ENCODE measurements around the gene NCMAP. TPM values are rescaled to one million over a fixed set of nuclear protein-coding genes. Genes with fewer than 3 reads are reported as not detected.

Gene NCMAP
- polyA plus RNA-seq, 1 of the 3 experiments (the other 2 are of a cell fraction) = not detected

- H3K4me2 ChIP-seq = no peak overlapping the region
- no peaks in the 10 kb centered on the region for H3K27me3 ChIP-seq (ENCODE audit: insufficient read depth)
- H3K36me3 ChIP-seq (replicated peaks in 1 of 2; ENCODE audit: control insufficient read depth in 1 of 2, insufficient read depth in 2 of 2, low read length in 1 of 2) = peaks cover 1 to 2% of the 10 kb centered on the region in 2 experiments
- peaks cover 0 to 3% of the 10 kb centered on the region in 2 experiments; a peak in 1 of 4 replicates for H3K4me1 ChIP-seq (ENCODE audit: control insufficient read depth in 1 of 2, insufficient read depth in 2 of 2, low read depth in 1 of 2, low read length in 1 of 2)
- no peak overlapping the region for H3K4me3 ChIP-seq (ENCODE audit: low read depth in 2 of 2, low read length in 1 of 2)
- peaks cover 9% of the 10 kb centered on the region for H3F3A ChIP-seq (replicated peaks; ENCODE audit: insufficient read depth)
- H3K27ac ChIP-seq (ENCODE audit: low read depth in 2 of 2, low read length in 1 of 2) = no peak overlapping the region
- no peaks in the 10 kb centered on the region for H3K9me2 ChIP-seq
- H4K20me1 ChIP-seq (ENCODE audit: insufficient read depth) = no peaks in the 10 kb centered on the region
- CTCF ChIA-PET = interaction anchor here (1.0 to 3.6 kb wide), 5 partner anchors 14 to 358 kb away, joined by 4 to 28 read pairs (median 12); no protein-coding TSS in a partner anchor
- H3K9me3 ChIP-seq = no peaks in the 10 kb centered on the region
- H3K9ac ChIP-seq = no peak overlapping the region
- TF ChIP-seq FOXM1 (IDR thresholded peaks at IDR 0.05; ENCODE audit: low read depth) (no peak), MEF2A (IDR thresholded peaks at IDR 0.05; ENCODE audit: borderline replicate concordance, low read depth) (no peak), SMC3 (IDR thresholded peaks at IDR 0.05; ENCODE audit: low read depth, low read length) (no peak), USF2 (IDR thresholded peaks at IDR 0.05; ENCODE audit: borderline replicate concordance, low read depth, low read length) (no peak), TCF12 (IDR thresholded peaks at IDR 0.05) (no peak), GABPA (IDR thresholded peaks at IDR 0.05; ENCODE audit: low read depth) (no peak), CHD2 (IDR thresholded peaks at IDR 0.05; ENCODE audit: low read length, partially characterized antibody) (no peak), MXI1 (IDR thresholded peaks at IDR 0.05; ENCODE audit: low read depth, low read length) (no peak), IRF3 (IDR thresholded peaks at IDR 0.05; ENCODE audit: low read depth, low read length) (no peak), JUND (IDR thresholded peaks at IDR 0.05) (no peak), YY1 (IDR thresholded peaks at IDR 0.05; ENCODE audit: low read depth) (no peak), SIN3A (IDR thresholded peaks at IDR 0.05; ENCODE audit: borderline replicate concordance, low read depth, low read length) (no peak), REST (IDR thresholded peaks at IDR 0.05; ENCODE audit: low read depth, low read length) (no peak), USF1 (IDR thresholded peaks at IDR 0.05; ENCODE audit: borderline replicate concordance, low read depth) (no peak), FOXJ3 (CRISPR knock-in tag; IDR thresholded peaks at IDR 0.05) (no peak), EP300 (IDR thresholded peaks at IDR 0.05; ENCODE audit: borderline replicate concordance in 1 of 2, low read depth in 1 of 2, low read length in 1 of 2) (no peak), NFIC (IDR thresholded peaks at IDR 0.05; ENCODE audit: borderline replicate concordance) (no peak), POLR2AphosphoS5 (IDR thresholded peaks at IDR 0.05; ENCODE audit: low read depth, low read length) (no peak), CTCF (IDR thresholded peaks at IDR 0.05) (no peak), TAF1 (IDR thresholded peaks at IDR 0.05; ENCODE audit: borderline replicate concordance, low read depth, low read length) (no peak)
- 76% methylated on average over 15 of the region's 15 CpGs for WGBS (ENCODE audit: low lambda C conversion rate)
- POLR2A ChIA-PET = no interaction called here
- no peaks in the 10 kb centered on the region for H3K79me2 ChIP-seq (ENCODE audit: insufficient read depth)
- DNase-seq = no peak
- H2AFZ ChIP-seq (ENCODE audit: low read depth) = no peak overlapping the region
Measured at GRCh38 chr1:24540051-24540905, 15.6 kb upstream of the NCMAP start.

Measured in SK-N-SH (cell line).